Stimulated activated CD8-positive, alpha-beta memory T cell treated with anti-CD3 and anti-CD28 coated beads, Interleukin-4, amount 100 ng/mL, for 24 hours (primary cell): ENCODE data around the gene FAM78A.
A peak's percentile ranks its signal among the peaks of the same experiment; 100 is the strongest.
"Not testable (repeated sequence)": the region's sequence is repeated elsewhere in the genome, so short reads cannot be mapped to it uniquely, and the experiment has no call there.

Experiments
- DNase-seq: peaks from one replicate; pipeline ENCODE4 v3.0.0-alpha.2; 2020; ENCODE audit warnings: low read depth

Gene FAM78A

GRCh38 chr9:131263033-131263343 lies 13.3 kb downstream of the FAM78A start:
- DNase-seq = not testable (repeated sequence)

GRCh38 chr9:131262327-131263032 lies 13.8 kb downstream of the FAM78A start:
- DNase-seq = no peak

- no peak for DNase-seq
Observed at GRCh38 chr9:131260751-131261452, 15.4 kb downstream of the FAM78A start.

GRCh38 chr9:131259916-131260597 lies 16.3 kb downstream of the FAM78A start:
- DNase-seq = no peak

- DNase-seq = no peak
Observed at GRCh38 chr9:131259432-131259898, 16.8 kb downstream of the FAM78A start.

GRCh38 chr9:131258698-131259431 lies 17.4 kb downstream of the FAM78A start:
- no peak for DNase-seq

GRCh38 chr9:131258186-131258585 lies 18.1 kb downstream of the FAM78A start:
- no peak for DNase-seq

- DNase-seq = no peak
Observed at GRCh38 chr9:131257266-131258025, 18.9 kb downstream of the FAM78A start.

GRCh38 chr9:131255676-131256197 lies 20.6 kb downstream of the FAM78A start:
- no peak for DNase-seq

- DNase-seq = no peak
Observed at GRCh38 chr9:131254626-131255025, 21.7 kb downstream of the FAM78A start.

- DNase-seq = no peak
Observed at GRCh38 chr9:131253891-131254491, 22.3 kb downstream of the FAM78A start.

- no peak for DNase-seq
Observed at GRCh38 chr9:131252120-131252519, 24.2 kb downstream of the FAM78A start.

- no peak for DNase-seq
Observed at GRCh38 chr9:131246618-131247017, 29.7 kb downstream of the FAM78A start.

GRCh38 chr9:131244331-131244730 lies 32.0 kb downstream of the FAM78A start:
- not testable (repeated sequence) for DNase-seq

GRCh38 chr9:131240047-131240921 lies 36.0 kb downstream of the FAM78A start:
- no peak for DNase-seq

- DNase-seq = no peak
Observed at GRCh38 chr9:131239161-131239975, 36.9 kb downstream of the FAM78A start.

GRCh38 chr9:131238402-131239021 lies 37.8 kb downstream of the FAM78A start:
- no peak for DNase-seq

- peak; percentile 76 for DNase-seq
Observed at GRCh38 chr9:131237931-131238401, 38.3 kb downstream of the FAM78A start.
